ENCODE results near the gene DKK3. TPM values are rescaled to one million over a fixed set of nuclear protein-coding genes. Genes with fewer than 3 reads are reported as not detected.

The DKK3 gene
- total and polyA plus RNA-seq, 4 donors = 3.1 to 9.9 (median 7.1) TPM

DNA sequence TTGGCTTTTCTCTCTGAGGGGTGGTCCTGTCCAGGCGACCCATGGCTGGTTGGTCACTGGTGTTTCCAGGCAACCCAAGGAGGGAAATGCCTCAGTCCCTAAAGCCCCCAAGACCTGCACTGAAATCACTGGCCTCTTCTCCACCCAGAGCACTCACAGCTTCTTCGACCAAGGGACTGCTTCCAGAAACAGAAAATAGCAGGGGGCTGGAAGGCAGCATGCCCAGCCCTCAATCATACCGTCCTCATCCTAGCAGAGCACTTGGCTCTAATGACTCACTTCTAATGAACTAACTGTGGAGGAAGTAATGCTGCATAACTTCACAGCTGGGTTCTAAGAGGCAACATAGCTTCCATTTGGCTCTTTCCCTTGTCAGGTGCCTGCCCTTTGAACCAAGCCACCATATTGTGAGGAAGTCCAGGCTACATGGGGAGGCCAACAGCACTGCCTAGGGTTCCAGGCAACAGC, 27.6 kb downstream of the DKK3 start:
- 94% methylated on average over 3 of the region's 3 CpGs for WGBS
- H3K27ac ChIP-seq (ENCODE audit: low read depth in 1 of 2, low read length in 2 of 2) = no peak overlapping the region
- DNase-seq (ENCODE audit: low spot score) = no peak

DNA sequence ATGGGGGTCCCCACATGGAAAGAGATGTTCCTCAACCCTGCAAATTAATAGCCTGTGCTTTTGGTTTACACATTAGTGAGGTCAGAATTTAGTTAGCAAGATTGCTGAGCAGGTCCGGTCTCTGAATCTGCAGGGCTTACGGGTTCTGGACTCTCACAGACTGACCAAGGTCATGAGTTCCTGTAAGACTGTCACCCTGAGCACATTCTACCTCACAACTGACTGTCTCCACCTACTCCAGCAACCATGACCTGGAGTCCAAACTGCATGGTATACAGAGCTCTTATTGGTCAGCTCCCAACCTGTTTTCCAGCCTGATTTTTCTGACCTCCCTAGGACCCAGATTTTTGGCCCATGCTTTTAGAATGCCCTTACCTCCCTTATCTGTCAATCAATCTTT, 28.2 kb downstream of the DKK3 start:
- no peaks in the 10 kb centered on the region for H3K36me3 ChIP-seq (ENCODE audit: control insufficient read depth in 4 of 4, insufficient read depth in 3 of 4, low read depth in 1 of 4, low read length in 3 of 4)
- H3K4me3 ChIP-seq (ENCODE audit: low read depth in 1 of 3, low read length in 3 of 3) = no peak overlapping the region
- no peaks in the 10 kb centered on the region for H3K27me3 ChIP-seq (ENCODE audit: control insufficient read depth in 4 of 4, insufficient read depth in 4 of 4, low read length in 3 of 4)
- WGBS = 89% methylated on average over 2 of the region's 2 CpGs
- no peak overlapping the region for H3K27ac ChIP-seq (ENCODE audit: low read depth in 1 of 2, low read length in 2 of 2)
- DNase-seq (ENCODE audit: low spot score) = no peak
- H3K4me1 ChIP-seq (ENCODE audit: control insufficient read depth in 4 of 4, insufficient read depth in 4 of 4, low read length in 3 of 4) = peaks cover 8 to 15% (median 12%) of the 10 kb centered on the region in 4 donors
- H3K9me3 ChIP-seq (ENCODE audit: control insufficient read depth in 4 of 4, low read length in 3 of 4) = no peaks in the 10 kb centered on the region
- TF ChIP-seq RXRA (IDR thresholded peaks at IDR 0.05) = no peak
- TF ChIP-seq HNF4A (conservative IDR thresholded peaks at IDR 0.05) = peak in 1 of 2 donors; percentile 20
- H3K9ac ChIP-seq (ENCODE audit: low read depth in 1 of 2, low read length in 2 of 2) = no peak overlapping the region

More for the DNA sequence above, 27.6 kb downstream of the DKK3 start:
- no peak overlapping the region for H3K9ac ChIP-seq (ENCODE audit: low read depth in 1 of 2, low read length in 2 of 2)
- no peaks in the 10 kb centered on the region for H3K36me3 ChIP-seq (ENCODE audit: control insufficient read depth in 4 of 4, insufficient read depth in 3 of 4, low read depth in 1 of 4, low read length in 3 of 4)
- no peaks in the 10 kb centered on the region for H3K9me3 ChIP-seq (ENCODE audit: control insufficient read depth in 4 of 4, low read length in 3 of 4)
- peaks cover 8 to 15% (median 12%) of the 10 kb centered on the region in 4 donors for H3K4me1 ChIP-seq (ENCODE audit: control insufficient read depth in 4 of 4, insufficient read depth in 4 of 4, low read length in 3 of 4)
- TF ChIP-seq JUND (IDR thresholded peaks at IDR 0.05) = no peak
- TF ChIP-seq, protein P1, sequence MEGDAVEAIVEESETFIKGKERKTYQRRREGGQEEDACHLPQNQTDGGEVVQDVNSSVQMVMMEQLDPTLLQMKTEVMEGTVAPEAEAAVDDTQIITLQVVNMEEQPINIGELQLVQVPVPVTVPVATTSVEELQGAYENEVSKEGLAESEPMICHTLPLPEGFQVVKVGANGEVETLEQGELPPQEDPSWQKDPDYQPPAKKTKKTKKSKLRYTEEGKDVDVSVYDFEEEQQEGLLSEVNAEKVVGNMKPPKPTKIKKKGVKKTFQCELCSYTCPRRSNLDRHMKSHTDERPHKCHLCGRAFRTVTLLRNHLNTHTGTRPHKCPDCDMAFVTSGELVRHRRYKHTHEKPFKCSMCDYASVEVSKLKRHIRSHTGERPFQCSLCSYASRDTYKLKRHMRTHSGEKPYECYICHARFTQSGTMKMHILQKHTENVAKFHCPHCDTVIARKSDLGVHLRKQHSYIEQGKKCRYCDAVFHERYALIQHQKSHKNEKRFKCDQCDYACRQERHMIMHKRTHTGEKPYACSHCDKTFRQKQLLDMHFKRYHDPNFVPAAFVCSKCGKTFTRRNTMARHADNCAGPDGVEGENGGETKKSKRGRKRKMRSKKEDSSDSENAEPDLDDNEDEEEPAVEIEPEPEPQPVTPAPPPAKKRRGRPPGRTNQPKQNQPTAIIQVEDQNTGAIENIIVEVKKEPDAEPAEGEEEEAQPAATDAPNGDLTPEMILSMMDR (IDR thresholded peaks at IDR 0.05; ENCODE audit: low read depth, low read length, missing input control) = no peak
- TF ChIP-seq HNF4G (IDR thresholded peaks at IDR 0.05) = no peak
- H3K27me3 ChIP-seq (ENCODE audit: control insufficient read depth in 4 of 4, insufficient read depth in 4 of 4, low read length in 3 of 4) = no peaks in the 10 kb centered on the region
- H3K4me3 ChIP-seq (ENCODE audit: low read depth in 1 of 3, low read length in 3 of 3) = no peak overlapping the region

DNA sequence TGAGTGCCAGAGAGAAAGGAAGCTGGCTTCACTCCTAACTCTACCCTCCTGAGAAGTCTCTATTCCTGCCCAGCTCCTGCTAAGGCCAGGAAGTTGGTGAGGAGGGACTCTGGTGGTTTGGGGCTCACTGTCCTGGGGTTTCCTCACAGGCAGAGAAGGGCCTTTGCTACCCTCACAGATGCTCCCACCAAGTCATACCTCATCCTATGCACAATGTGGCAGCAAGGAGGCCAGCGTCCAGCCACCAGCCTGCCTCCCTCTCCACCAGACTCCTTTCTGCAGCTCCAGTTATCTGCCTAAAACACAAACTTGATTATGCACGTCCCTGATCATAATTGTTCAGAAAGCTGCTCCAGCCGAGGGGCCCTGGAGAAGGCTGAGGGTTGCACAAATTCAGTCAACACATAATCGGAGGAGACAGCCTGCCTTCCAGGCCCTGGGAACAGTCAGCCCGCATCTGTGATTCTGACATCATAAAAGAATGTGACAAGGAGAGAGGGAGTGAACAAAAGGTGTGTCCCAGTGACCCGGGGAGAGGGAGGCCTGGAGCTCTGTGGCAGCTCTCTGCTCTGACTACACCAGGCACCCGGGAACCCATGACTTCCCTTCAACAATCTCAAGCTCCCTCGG, 28.8 kb downstream of the DKK3 start:
- TF ChIP-seq HNF4A (conservative IDR thresholded peaks at IDR 0.05) (no peak), HNF4G (IDR thresholded peaks at IDR 0.05) (no peak), YY1 (IDR thresholded peaks at IDR 0.05) (no peak), GABPA (IDR thresholded peaks at IDR 0.05 in 1 of 2, conservative IDR thresholded peaks at IDR 0.05 in 1 of 2) (no peak)
- TF ChIP-seq, protein P2, sequence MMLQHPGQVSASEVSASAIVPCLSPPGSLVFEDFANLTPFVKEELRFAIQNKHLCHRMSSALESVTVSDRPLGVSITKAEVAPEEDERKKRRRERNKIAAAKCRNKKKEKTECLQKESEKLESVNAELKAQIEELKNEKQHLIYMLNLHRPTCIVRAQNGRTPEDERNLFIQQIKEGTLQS (IDR thresholded peaks at IDR 0.05) = no peak
- 75% methylated on average over 8 of the region's 8 CpGs for WGBS
- no peaks in the 10 kb centered on the region for H3K36me3 ChIP-seq (ENCODE audit: control insufficient read depth in 4 of 4, insufficient read depth in 3 of 4, low read depth in 1 of 4, low read length in 3 of 4)
- H3K27me3 ChIP-seq (ENCODE audit: control insufficient read depth in 4 of 4, insufficient read depth in 4 of 4, low read length in 3 of 4) = no peaks in the 10 kb centered on the region
- H3K27ac ChIP-seq (ENCODE audit: low read depth in 1 of 2, low read length in 2 of 2) = peak overlapping the region in 1 of 2 donors; percentile 17
- no peak for DNase-seq (ENCODE audit: low spot score)
- H3K4me3 ChIP-seq (ENCODE audit: low read depth in 1 of 3, low read length in 3 of 3) = no peak overlapping the region
- no peak overlapping the region for H3K9ac ChIP-seq (ENCODE audit: low read depth in 1 of 2, low read length in 2 of 2)
- peaks cover 8 to 15% (median 12%) of the 10 kb centered on the region in 4 donors for H3K4me1 ChIP-seq (ENCODE audit: control insufficient read depth in 4 of 4, insufficient read depth in 4 of 4, low read length in 3 of 4)
- no peaks in the 10 kb centered on the region for H3K9me3 ChIP-seq (ENCODE audit: control insufficient read depth in 4 of 4, low read length in 3 of 4)

DNA sequence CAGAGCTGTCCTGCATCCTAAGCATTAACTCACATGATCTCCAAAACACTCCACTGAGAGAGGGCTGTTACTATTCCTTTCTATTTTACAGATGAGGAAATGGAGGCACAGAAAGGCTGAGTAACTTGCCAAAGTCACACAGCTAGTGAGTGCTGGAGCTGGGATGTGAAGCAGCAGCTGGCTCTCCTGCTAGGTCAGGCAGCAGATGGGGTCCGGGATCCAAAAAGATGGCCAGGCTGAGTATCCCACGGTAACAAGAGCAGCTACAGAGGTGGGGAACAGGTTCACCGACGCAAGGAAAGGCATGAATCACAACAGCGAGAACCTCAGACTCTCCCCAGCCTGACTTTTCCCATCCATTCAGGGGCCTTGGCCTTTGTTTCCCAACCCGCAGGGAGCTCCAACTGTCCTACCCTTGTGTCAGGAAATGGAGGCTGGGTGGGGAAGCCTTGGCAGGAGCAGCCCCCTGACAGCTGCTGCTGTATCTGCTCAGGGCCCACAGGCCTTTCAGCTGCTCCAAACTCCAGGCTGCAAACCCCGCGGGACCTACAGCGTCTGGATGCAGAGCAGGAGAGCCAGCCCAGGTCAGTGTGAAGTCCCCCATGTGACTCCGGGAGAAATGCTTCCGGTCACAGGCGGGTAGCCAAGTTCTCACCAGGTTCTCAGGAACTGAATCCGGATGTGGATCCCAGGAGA, 29.5 kb downstream of the DKK3 start:
- no peaks in the 10 kb centered on the region for H3K27me3 ChIP-seq (ENCODE audit: control insufficient read depth in 4 of 4, insufficient read depth in 4 of 4, low read length in 3 of 4)
- H3K4me3 ChIP-seq (ENCODE audit: low read depth in 1 of 3, low read length in 3 of 3) = no peak overlapping the region
- DNase-seq (ENCODE audit: low spot score) = peak; percentile 32
- H3K27ac ChIP-seq (ENCODE audit: low read depth in 1 of 2, low read length in 2 of 2) = peak overlapping the region in 1 of 2 donors; percentile 17
- H3K9me3 ChIP-seq (ENCODE audit: control insufficient read depth in 4 of 4, low read length in 3 of 4) = no peaks in the 10 kb centered on the region
- 75% methylated on average over 13 of the region's 13 CpGs for WGBS
- no peak for TF ChIP-seq FOXA2 (IDR thresholded peaks at IDR 0.05)
- no peak overlapping the region for H3K9ac ChIP-seq (ENCODE audit: low read depth in 1 of 2, low read length in 2 of 2)
- no peaks in the 10 kb centered on the region for H3K36me3 ChIP-seq (ENCODE audit: control insufficient read depth in 4 of 4, insufficient read depth in 3 of 4, low read depth in 1 of 4, low read length in 3 of 4)
- peaks cover 8 to 16% (median 12%) of the 10 kb centered on the region in 4 donors for H3K4me1 ChIP-seq (ENCODE audit: control insufficient read depth in 4 of 4, insufficient read depth in 4 of 4, low read length in 3 of 4)
